ENCODE results near the gene RAB3IL1. TPM values are rescaled to one million over a fixed set of nuclear protein-coding genes. Genes with fewer than 3 reads are reported as not detected.
"Not testable (repeated sequence)": the region's sequence is repeated elsewhere in the genome, so short reads cannot be mapped to it uniquely, and the experiment has no call there.

RAB3IL1 gene
- total RNA-seq, 2 experiments from 2014 or later: not detected

DNA sequence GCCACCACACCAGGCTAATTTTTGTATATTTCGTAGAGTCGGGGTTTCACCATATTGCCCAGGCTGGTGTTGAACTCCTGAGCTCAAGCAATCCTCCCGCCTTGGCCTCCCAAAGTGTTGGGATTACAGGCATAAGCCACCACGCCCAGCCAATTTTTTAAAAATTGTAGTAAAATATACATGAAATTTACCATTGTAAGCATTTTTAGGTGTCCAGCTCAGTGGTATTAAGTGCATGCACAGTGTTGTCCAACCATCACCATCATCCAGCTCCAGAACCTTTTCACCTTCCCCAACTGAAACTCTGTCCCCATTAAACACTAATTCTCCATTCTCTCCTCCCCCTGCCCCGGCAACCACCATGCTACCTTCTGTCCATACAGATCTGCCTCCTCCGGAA lies 34.5 kb downstream of the RAB3IL1 start:
- H3K4me1 ChIP-seq (ENCODE audit: insufficient read depth, low read length): no peaks in the 10 kb centered on the region
- no peaks in the 10 kb centered on the region for H3K9me3 ChIP-seq (ENCODE audit: control insufficient read depth in 1 of 2, insufficient read depth in 1 of 2, low read length in 2 of 2)
- TF ChIP-seq, protein P1, sequence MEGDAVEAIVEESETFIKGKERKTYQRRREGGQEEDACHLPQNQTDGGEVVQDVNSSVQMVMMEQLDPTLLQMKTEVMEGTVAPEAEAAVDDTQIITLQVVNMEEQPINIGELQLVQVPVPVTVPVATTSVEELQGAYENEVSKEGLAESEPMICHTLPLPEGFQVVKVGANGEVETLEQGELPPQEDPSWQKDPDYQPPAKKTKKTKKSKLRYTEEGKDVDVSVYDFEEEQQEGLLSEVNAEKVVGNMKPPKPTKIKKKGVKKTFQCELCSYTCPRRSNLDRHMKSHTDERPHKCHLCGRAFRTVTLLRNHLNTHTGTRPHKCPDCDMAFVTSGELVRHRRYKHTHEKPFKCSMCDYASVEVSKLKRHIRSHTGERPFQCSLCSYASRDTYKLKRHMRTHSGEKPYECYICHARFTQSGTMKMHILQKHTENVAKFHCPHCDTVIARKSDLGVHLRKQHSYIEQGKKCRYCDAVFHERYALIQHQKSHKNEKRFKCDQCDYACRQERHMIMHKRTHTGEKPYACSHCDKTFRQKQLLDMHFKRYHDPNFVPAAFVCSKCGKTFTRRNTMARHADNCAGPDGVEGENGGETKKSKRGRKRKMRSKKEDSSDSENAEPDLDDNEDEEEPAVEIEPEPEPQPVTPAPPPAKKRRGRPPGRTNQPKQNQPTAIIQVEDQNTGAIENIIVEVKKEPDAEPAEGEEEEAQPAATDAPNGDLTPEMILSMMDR (IDR thresholded peaks at IDR 0.05): no peak
- no peaks in the 10 kb centered on the region for H3K9me3 Mint-ChIP-seq
- intact Hi-C loops (cut with DNase I, micrococcal nuclease): no loop called here
- DNase-seq: no peak
- H3K36me3 Mint-ChIP-seq (ENCODE audit: low read depth): no peaks in the 10 kb centered on the region
- ChIA-PET CTCF (no interaction called here), POLR2A (no interaction called here)
- H3K36me3 ChIP-seq (ENCODE audit: insufficient read depth, low read length): no peaks in the 10 kb centered on the region
- no peak overlapping the region for H3K27ac Mint-ChIP-seq
- no peaks in the 10 kb centered on the region for H3K4me1 Mint-ChIP-seq (ENCODE audit: low read depth)
- no peak overlapping the region for H3K27ac ChIP-seq (ENCODE audit: low read depth in 1 of 2, low read length in 2 of 2)
- no peak overlapping the region for H3K4me3 ChIP-seq (ENCODE audit: low read length)
- H3K27me3 Mint-ChIP-seq: no peaks in the 10 kb centered on the region
- H3K4me3 Mint-ChIP-seq: no peak overlapping the region
- ATAC-seq (ENCODE audit: poor library complexity): no peak
- peaks cover 0 to 3% of the 10 kb centered on the region in 2 experiments for H3K27me3 ChIP-seq (ENCODE audit: control insufficient read depth in 1 of 2, insufficient read depth in 2 of 2, low read length in 2 of 2)

- H3K9me3 Mint-ChIP-seq; POLR2A ChIA-PET; H3K4me1 ChIP-seq (ENCODE audit: insufficient read depth, low read length); intact Hi-C loops (cut with DNase I, micrococcal nuclease); H3K9me3 ChIP-seq (ENCODE audit: control insufficient read depth in 1 of 2, insufficient read depth in 1 of 2, low read length in 2 of 2); DNase-seq; H3K36me3 ChIP-seq (ENCODE audit: insufficient read depth, low read length); H3K4me3 ChIP-seq (ENCODE audit: low read length); H3K27me3 ChIP-seq (ENCODE audit: control insufficient read depth in 1 of 2, insufficient read depth in 2 of 2, low read length in 2 of 2); H3K27ac Mint-ChIP-seq; H3K27ac ChIP-seq (ENCODE audit: low read depth in 1 of 2, low read length in 2 of 2); H3K4me3 Mint-ChIP-seq; ATAC-seq (ENCODE audit: poor library complexity); H3K27me3 Mint-ChIP-seq; H3K36me3 Mint-ChIP-seq (ENCODE audit: low read depth); H3K4me1 Mint-ChIP-seq (ENCODE audit: low read depth): not testable (repeated sequence)
- CTCF ChIA-PET: interaction anchor here (1.4 kb wide), 1 partner anchor 226 kb away, joined by 3 read pairs; no protein-coding TSS in a partner anchor
Measured at GRCh38 chr11:61882267-61882666, 35.1 kb downstream of the RAB3IL1 start.

DNA sequence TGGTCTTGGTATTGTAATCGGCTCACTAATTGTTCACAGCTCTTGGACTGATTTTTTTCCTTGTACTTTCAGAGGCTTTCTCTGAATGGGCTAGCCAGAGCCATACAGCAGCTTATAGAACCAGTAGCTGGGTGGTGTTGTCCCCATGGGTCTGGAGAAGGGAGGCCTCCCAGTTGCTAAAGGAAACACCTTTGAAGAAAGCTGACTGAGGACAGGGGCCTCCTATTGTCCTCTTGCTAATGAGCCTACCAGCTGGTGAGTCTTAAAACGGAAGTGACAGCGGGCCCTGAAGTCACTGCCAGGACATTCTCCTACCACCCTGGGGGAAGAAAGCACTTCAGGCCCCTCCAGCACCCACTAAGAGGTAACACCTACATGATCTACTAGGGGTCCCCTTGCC lies 36.0 kb downstream of the RAB3IL1 start:
- no peaks in the 10 kb centered on the region for H3K27me3 ChIP-seq (ENCODE audit: control insufficient read depth in 1 of 2, insufficient read depth in 2 of 2, low read length in 2 of 2)
- intact Hi-C loops (cut with DNase I, micrococcal nuclease): no loop called here
- ATAC-seq (ENCODE audit: poor library complexity) (no peak), DNase-seq (no peak)
- Mint-ChIP-seq H3K27ac (no peak overlapping the region), H3K36me3 (ENCODE audit: low read depth) (no peaks in the 10 kb centered on the region), H3K9me3 (no peaks in the 10 kb centered on the region), H3K27me3 (no peaks in the 10 kb centered on the region), H3K4me1 (ENCODE audit: low read depth) (no peaks in the 10 kb centered on the region), H3K4me3 (no peak overlapping the region)
- no peaks in the 10 kb centered on the region for H3K4me1 ChIP-seq (ENCODE audit: insufficient read depth, low read length)
- TF ChIP-seq, protein P1 (IDR thresholded peaks at IDR 0.05): no peak
- POLR2A ChIA-PET: no interaction called here
- no peaks in the 10 kb centered on the region for H3K36me3 ChIP-seq (ENCODE audit: insufficient read depth, low read length)
- no peak overlapping the region for H3K27ac ChIP-seq (ENCODE audit: low read depth in 1 of 2, low read length in 2 of 2)
- CTCF ChIA-PET: interaction anchor here (1.0 to 1.4 kb wide), 4 partner anchors 11 to 227 kb away, joined by 3 to 4 read pairs (median 3); no protein-coding TSS in a partner anchor
- H3K9me3 ChIP-seq (ENCODE audit: control insufficient read depth in 1 of 2, insufficient read depth in 1 of 2, low read length in 2 of 2): no peaks in the 10 kb centered on the region
- H3K4me3 ChIP-seq (ENCODE audit: low read length): no peak overlapping the region

DNA sequence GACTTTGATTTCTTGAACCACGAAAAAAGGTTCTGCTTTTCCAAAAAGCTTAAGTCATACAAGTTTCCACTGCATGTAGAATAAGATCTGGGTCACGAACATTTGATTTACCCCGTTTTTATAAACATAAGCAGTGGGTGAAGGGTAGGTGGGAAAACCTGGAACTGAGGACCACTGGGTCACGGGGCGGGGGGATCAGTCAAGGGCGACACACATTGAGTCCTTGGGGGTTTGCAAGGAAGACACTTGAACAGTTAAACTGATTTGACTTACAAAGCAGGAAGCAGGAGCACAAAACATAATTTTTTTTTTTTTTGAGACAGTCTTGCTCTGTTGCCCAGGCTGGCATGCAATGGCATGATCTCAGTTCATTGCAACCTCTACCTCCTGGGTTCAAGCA lies 36.9 kb downstream of the RAB3IL1 start:
- ChIA-PET CTCF (interaction anchor here (1.0 kb wide), 1 partner anchor 18 kb away, joined by 3 read pairs; no protein-coding TSS in a partner anchor), POLR2A (no interaction called here)
- H3K36me3 Mint-ChIP-seq (ENCODE audit: low read depth): no peaks in the 10 kb centered on the region
- H3K9me3 ChIP-seq (ENCODE audit: control insufficient read depth in 1 of 2, insufficient read depth in 1 of 2, low read length in 2 of 2): no peaks in the 10 kb centered on the region
- no peaks in the 10 kb centered on the region for H3K36me3 ChIP-seq (ENCODE audit: insufficient read depth, low read length)
- DNase-seq (no peak), ATAC-seq (ENCODE audit: poor library complexity) (no peak)
- no peaks in the 10 kb centered on the region for H3K4me1 ChIP-seq (ENCODE audit: insufficient read depth, low read length)
- no peaks in the 10 kb centered on the region for H3K9me3 Mint-ChIP-seq
- no peak overlapping the region for H3K4me3 ChIP-seq (ENCODE audit: low read length)
- H3K27ac Mint-ChIP-seq: no peak overlapping the region
- no peaks in the 10 kb centered on the region for H3K27me3 Mint-ChIP-seq
- H3K4me3 Mint-ChIP-seq: no peak overlapping the region
- no peaks in the 10 kb centered on the region for H3K27me3 ChIP-seq (ENCODE audit: control insufficient read depth in 1 of 2, insufficient read depth in 2 of 2, low read length in 2 of 2)
- intact Hi-C loops (cut with DNase I, micrococcal nuclease): no loop called here
- TF ChIP-seq, protein P1 (IDR thresholded peaks at IDR 0.05): no peak
- no peaks in the 10 kb centered on the region for H3K4me1 Mint-ChIP-seq (ENCODE audit: low read depth)
- no peak overlapping the region for H3K27ac ChIP-seq (ENCODE audit: low read depth in 1 of 2, low read length in 2 of 2)
